Naive thymus-derived CD4-positive, alpha-beta T cell (primary cell): ENCODE data around the gene LSR. TPM values are rescaled to one million over a fixed set of nuclear protein-coding genes. Genes with fewer than 3 reads are reported as not detected.
A peak's percentile ranks its signal among the peaks of the same experiment; 100 is the strongest.
"Not testable (repeated sequence)": the region's sequence is repeated elsewhere in the genome, so short reads cannot be mapped to it uniquely, and the experiment has no call there.

ENCODE experiments used
- ATAC-seq: fragments of 150-1000 bp; cut with Tn5 transposase; 2 replicates; pipeline ENCODE4 v1.10.0; 2021; ENCODE audit warnings: mild to moderate bottlenecking, moderate library complexity
- CTCF ChIA-PET: fragments of 350-600 bp; sonication (Branson Sonifier 250); formaldehyde crosslinking; loops from one replicate; lab custom pipeline; 2021; ENCODE audit warnings: antibody characterized with exemption; lab: Charles Lee
- POLR2A ChIA-PET: fragments of 350-600 bp; sonication (Branson Sonifier 250); formaldehyde crosslinking; loops from one replicate; lab custom pipeline; 2021; ENCODE audit warnings: antibody characterized with exemption, inconsistent platforms; lab: Charles Lee
- DNase-seq, 9 donors: peaks; one replicate each; pipeline versions ENCODE4 v3.0.0 to v3.0.0-alpha.2; 2020 to 2022; ENCODE audit warnings: mixed read lengths in 1 of 9
- H3K27ac ChIP-seq: one replicate; pipeline ENCODE4 v1.7.0; 2013; ENCODE audit warnings: mild to moderate bottlenecking, low read depth, low read length, moderate library complexity
- H3K27me3 ChIP-seq, 2 donors: one replicate each; pipeline ENCODE4 v1.7.0; 2013; ENCODE audit warnings: low read length in 2 of 2, mild to moderate bottlenecking in 2 of 2, moderate library complexity in 2 of 2; ENCODE audit not compliant: control insufficient read depth in 2 of 2, insufficient read depth in 2 of 2
- H3K36me3 ChIP-seq, 3 experiments: 1 replicate in 2 of 3; 2 replicates in 1 of 3; pipeline ENCODE4 v1.7.0; 2013; ENCODE audit warnings: low read length in 3 of 3, mild to moderate bottlenecking in 3 of 3, moderate library complexity in 1 of 3; ENCODE audit not compliant: insufficient read depth in 3 of 3, control insufficient read depth in 2 of 3
- H3K4me1 ChIP-seq, 2 donors: one replicate each; pipeline ENCODE4 v1.7.0; 2013; ENCODE audit warnings: low read length in 2 of 2, mild to moderate bottlenecking in 2 of 2, moderate library complexity in 1 of 2; ENCODE audit not compliant: control insufficient read depth in 2 of 2, insufficient read depth in 2 of 2
- H3K4me3 ChIP-seq: 2 replicates; pipeline ENCODE4 v1.7.0; 2013; ENCODE audit warnings: mild to moderate bottlenecking, low read length
- H3K9me3 ChIP-seq, 3 experiments: 1 replicate in 2 of 3; 2 replicates in 1 of 3; pipeline ENCODE4 v1.7.0; 2013; ENCODE audit warnings: low read length in 3 of 3; ENCODE audit not compliant: control insufficient read depth in 2 of 3
- H3K27ac Mint-ChIP-seq, 9 donors: one replicate each; pipeline ENCODE4 v1.8.0; 2020 to 2022; ENCODE audit warnings: mixed read lengths in 9 of 9, mild to moderate bottlenecking in 8 of 9, moderate library complexity in 5 of 9, inconsistent platforms in 2 of 9
- H3K27me3 Mint-ChIP-seq, 5 donors: one replicate each; pipeline ENCODE4 v1.8.0; 2021 to 2022; ENCODE audit warnings: mixed read lengths in 5 of 5, mild to moderate bottlenecking in 1 of 5
- H3K36me3 Mint-ChIP-seq, 5 donors: one replicate each; pipeline ENCODE4 v1.8.0; 2020 to 2022; ENCODE audit warnings: mixed read lengths in 5 of 5, mild to moderate bottlenecking in 3 of 5, inconsistent platforms in 1 of 5
- H3K4me1 Mint-ChIP-seq, 7 donors: one replicate each; pipeline ENCODE4 v1.8.0; 2020 to 2022; ENCODE audit warnings: mixed read lengths in 7 of 7, mild to moderate bottlenecking in 3 of 7, inconsistent platforms in 1 of 7
- H3K4me3 Mint-ChIP-seq, 10 donors: one replicate each; pipeline ENCODE4 v1.8.0; 2020 to 2022; ENCODE audit warnings: mild to moderate bottlenecking in 10 of 10, mixed read lengths in 10 of 10, moderate library complexity in 6 of 10, inconsistent platforms in 2 of 10
- H3K9me3 Mint-ChIP-seq, 11 donors: one replicate each; pipeline ENCODE4 v1.8.0; 2020 to 2022; ENCODE audit warnings: mixed read lengths in 11 of 11, mild to moderate bottlenecking in 4 of 11, inconsistent platforms in 1 of 11, moderate library complexity in 1 of 11
- intact Hi-C, 2 donors: fragments of 100-400 bp; cut with micrococcal nuclease; formaldehyde crosslinking; loops; one replicate each; pipeline ENCODE4 v1.15.1; 2023
- polyA plus RNA-seq, 2 donors: library from polyadenylated mRNA; unstranded; fragments of 300-500 nt; fragmentation: Illumina TruSeq; gene quantifications; one replicate each; pipeline ENCODE4 v1.2.3, GENCODE V29; 2021
- total RNA-seq, 6 experiments: library from RNA in 5 of 6; stranded (reverse) in 5 of 6; gene quantifications; 1 replicate in 5 of 6; 2 replicates in 1 of 6; pipeline ENCODE4 v1.2.3 and lab custom pipeline; 2021 to 2026

Gene LSR
- total and polyA plus RNA-seq, 7 experiments from 2014 or later, result 4.6 to 59.3 (median 25.1) TPM

DNA sequence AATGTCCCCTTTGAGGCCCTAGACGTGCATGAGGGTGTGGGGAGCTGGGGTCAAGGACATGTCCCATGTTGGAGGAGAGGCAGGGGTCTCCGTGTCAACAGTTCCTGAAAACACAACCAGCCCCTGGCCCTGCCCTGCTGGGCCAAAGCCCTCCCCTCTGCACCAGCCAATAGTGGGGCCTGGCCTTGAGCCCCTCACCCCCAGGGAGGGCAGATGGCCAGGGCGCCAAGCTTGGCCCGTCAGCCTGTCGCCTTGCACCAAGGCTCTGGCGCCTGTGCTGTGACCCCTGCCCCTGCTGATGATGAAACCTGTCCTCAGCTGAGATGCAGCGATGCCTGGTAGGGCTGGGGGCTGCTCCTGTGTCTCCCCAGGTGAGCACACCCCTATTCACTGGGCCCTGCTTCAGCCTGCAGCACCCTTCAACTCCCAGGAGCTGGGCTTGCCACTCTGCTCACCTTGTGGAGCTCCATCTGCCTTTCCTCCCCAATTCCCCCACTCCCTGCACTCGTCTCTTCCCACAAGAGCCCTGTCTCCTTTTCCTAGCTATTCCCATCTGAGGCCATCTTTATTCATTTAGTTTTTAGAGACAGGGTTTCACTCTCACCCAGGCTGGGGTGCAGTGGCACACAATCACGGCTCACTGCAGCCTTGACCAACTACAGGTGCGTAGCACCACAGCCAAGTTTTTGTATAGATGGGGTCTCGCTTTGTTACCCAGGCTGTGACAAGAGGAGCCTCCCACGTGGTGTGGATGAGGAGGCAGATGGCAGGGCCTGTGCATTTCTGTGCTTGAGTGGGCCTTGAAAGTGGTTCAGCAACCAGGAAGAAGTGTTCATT lies 31.4 kb downstream of the LSR start:
- Mint-ChIP-seq H3K27me3 (peaks cover 5 to 19% (median 16%) of the 10 kb centered on the region in 5 donors), H3K27ac (peak overlapping the region in 2 of 9 donors; percentile 65 to 72), H3K4me1 (peaks cover 0 to 14% (median 4%) of the 10 kb centered on the region in 7 donors), H3K9me3 (no peaks in the 10 kb centered on the region), H3K36me3 (peaks cover 0 to 4% (median 2%) of the 10 kb centered on the region in 5 donors), H3K4me3 (no peak overlapping the region)
- Histone ChIP-seq H3K4me3 (no peak overlapping the region), H3K4me1 (no peaks in the 10 kb centered on the region), H3K36me3 (peaks cover 0 to 41% (median 2%) of the 10 kb centered on the region in 3 experiments), H3K9me3 (no peaks in the 10 kb centered on the region), H3K27me3 (no peaks in the 10 kb centered on the region), H3K27ac (no peak overlapping the region)
- intact Hi-C loops, result no loop called here
- CTCF ChIA-PET, result interaction anchor here (0.7 kb wide), 1 partner anchor 307 kb away, joined by 3 read pairs; no protein-coding TSS in a partner anchor
- DNase-seq (no peak), ATAC-seq (no peak)
- POLR2A ChIA-PET, result interaction anchor here (0.8 to 2.2 kb wide), 3 partner anchors 11 to 62 kb away, joined by 3 to 6 read pairs (median 3); no protein-coding TSS in a partner anchor

DNA sequence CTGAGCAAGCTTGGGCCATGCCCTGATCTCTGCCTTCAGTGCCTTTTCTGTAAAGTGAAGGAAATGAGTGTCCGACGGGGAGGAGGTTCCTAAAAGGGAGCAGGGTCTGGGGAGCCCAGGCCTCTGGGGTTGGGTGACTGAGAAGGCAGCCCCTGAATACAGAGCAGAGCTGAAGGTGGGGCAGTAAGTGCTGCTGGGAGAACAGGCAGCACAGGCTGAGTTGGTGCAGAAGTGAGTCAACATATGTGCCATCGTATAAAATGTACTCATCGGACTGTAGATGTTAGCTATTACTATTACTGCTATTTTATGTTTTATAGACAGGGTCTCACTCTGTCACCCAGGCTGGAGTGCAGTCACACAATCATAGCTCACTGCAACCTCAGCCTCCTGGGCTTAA lies 32.5 kb downstream of the LSR start:
- H3K27ac ChIP-seq, result no peak overlapping the region
- no peak overlapping the region for H3K4me3 ChIP-seq
- H3K27me3 ChIP-seq, result no peaks in the 10 kb centered on the region
- peak overlapping the region in 3 of 9 donors; percentile 44 to 72 (median 65) for H3K27ac Mint-ChIP-seq
- ChIA-PET CTCF (no interaction called here), POLR2A (interaction anchor here (0.5 to 2.2 kb wide), 5 partner anchors 12 to 138 kb away, joined by 3 to 6 read pairs (median 3); no protein-coding TSS in a partner anchor)
- no peaks in the 10 kb centered on the region for H3K9me3 Mint-ChIP-seq
- ATAC-seq, result no peak
- H3K36me3 ChIP-seq, result peaks cover 0 to 31% (median 2%) of the 10 kb centered on the region in 3 experiments
- H3K36me3 Mint-ChIP-seq, result peaks cover 0 to 4% (median 0%) of the 10 kb centered on the region in 5 donors
- H3K4me3 Mint-ChIP-seq, result no peak overlapping the region
- H3K4me1 Mint-ChIP-seq, result peaks cover 0 to 12% (median 0%) of the 10 kb centered on the region in 7 donors
- intact Hi-C loops, result no loop called here
- H3K27me3 Mint-ChIP-seq, result peaks cover 5 to 21% (median 18%) of the 10 kb centered on the region in 5 donors
- H3K9me3 ChIP-seq, result no peaks in the 10 kb centered on the region
- no peak for DNase-seq
- H3K4me1 ChIP-seq, result no peaks in the 10 kb centered on the region

DNA sequence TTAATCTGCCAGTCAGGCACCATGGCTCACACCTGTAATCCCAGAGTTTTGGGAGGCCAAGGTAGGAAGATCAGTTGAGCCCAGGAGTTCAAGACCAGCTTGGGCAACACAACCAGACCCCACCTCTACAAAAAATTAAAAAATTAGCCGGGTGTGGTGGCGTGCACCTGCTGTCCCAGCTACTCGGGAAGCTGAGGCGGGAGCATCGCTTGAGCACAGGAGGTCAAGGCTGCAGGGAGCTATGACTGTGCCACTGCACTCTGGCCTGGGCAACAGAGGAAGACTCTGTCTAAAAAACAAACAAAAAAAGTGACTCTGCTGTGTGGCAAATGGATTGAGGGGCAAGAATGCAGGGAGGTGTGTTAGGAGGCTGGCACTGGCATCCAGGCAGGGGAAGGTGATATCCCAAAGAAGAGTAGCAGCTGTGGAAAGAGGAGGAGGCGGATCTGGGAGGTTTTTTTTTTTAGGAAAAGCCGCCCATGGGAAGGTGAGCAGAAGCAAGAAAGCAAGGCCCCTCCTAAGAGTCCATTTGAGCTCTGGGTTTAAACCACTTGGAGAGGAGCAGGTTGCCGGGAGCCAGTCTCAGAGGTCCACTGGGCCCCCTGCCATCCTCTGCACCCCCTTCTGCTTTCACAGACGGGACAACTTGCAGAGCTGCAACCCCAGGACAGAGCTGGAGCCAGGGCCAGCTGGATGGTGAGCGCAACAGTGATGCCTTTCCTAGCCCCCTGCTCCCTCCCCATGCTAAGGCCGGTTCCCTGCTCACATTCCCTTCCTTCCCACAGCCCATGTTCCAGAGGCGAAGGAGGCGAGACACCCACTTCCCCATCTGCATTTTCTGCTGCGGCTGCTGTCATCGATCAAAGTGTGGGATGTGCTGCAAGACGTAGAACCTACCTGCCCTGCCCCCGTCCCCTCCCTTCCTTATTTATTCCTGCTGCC lies 35.6 kb downstream of the LSR start:
- CTCF ChIA-PET, result interaction anchor here (0.6 kb wide), 1 partner anchor 737 kb away, joined by 3 read pairs; no protein-coding TSS in a partner anchor
- POLR2A ChIA-PET, result interaction anchor here (0.7 kb wide), 1 partner anchor 1197 kb away, joined by 5 read pairs; no protein-coding TSS in a partner anchor
- peaks cover 0 to under 1% (median 0%) of the 10 kb centered on the region in 3 experiments for H3K36me3 ChIP-seq
- intact Hi-C loops, result no loop called here
- Mint-ChIP-seq H3K4me3 (no peak overlapping the region), H3K36me3 (no peaks in the 10 kb centered on the region), H3K27ac (no peak overlapping the region), H3K4me1 (peaks cover 0 to 10% (median 0%) of the 10 kb centered on the region in 7 donors), H3K9me3 (no peaks in the 10 kb centered on the region), H3K27me3 (peaks cover 5 to 24% (median 18%) of the 10 kb centered on the region in 5 donors)
- H3K9me3 ChIP-seq, result no peaks in the 10 kb centered on the region
- H3K27me3 ChIP-seq, result no peaks in the 10 kb centered on the region
- ATAC-seq (no peak), DNase-seq (no peak)
- no peaks in the 10 kb centered on the region for H3K4me1 ChIP-seq
- no peak overlapping the region for H3K27ac ChIP-seq
- no peak overlapping the region for H3K4me3 ChIP-seq

DNA sequence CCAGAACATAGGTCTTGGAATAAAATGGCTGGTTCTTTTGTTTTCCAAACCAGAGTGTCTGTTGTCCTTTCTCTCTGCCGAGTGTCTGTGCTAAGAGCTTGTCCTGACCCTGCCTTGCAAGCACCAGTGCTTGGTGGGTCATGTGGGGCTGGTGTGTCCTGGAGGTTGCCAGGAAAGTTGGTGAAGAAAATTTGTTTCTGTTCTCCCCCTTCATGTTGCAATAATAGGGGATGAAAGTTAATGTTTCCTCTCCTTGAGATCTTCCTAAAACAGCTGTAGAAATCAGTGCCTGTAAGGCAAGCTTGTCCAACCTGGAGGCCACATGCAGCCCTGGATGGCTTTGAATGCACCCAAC lies 36.3 kb downstream of the LSR start:
- no peak overlapping the region for H3K4me3 ChIP-seq
- no peaks in the 10 kb centered on the region for H3K4me1 ChIP-seq
- no peaks in the 10 kb centered on the region for H3K36me3 ChIP-seq
- Mint-ChIP-seq H3K27me3 (peaks cover 5 to 24% (median 18%) of the 10 kb centered on the region in 5 donors), H3K4me1 (peaks cover 0 to 10% (median 0%) of the 10 kb centered on the region in 7 donors), H3K36me3 (no peaks in the 10 kb centered on the region), H3K4me3 (no peak overlapping the region), H3K9me3 (no peaks in the 10 kb centered on the region), H3K27ac (peak overlapping the region in 1 of 9 donors; percentile 28)
- ChIA-PET CTCF (no interaction called here), POLR2A (interaction anchor here (0.7 kb wide), 1 partner anchor 1198 kb away, joined by 5 read pairs; no protein-coding TSS in a partner anchor)
- no peaks in the 10 kb centered on the region for H3K9me3 ChIP-seq
- no peaks in the 10 kb centered on the region for H3K27me3 ChIP-seq
- DNase-seq (no peak), ATAC-seq (no peak)
- no peak overlapping the region for H3K27ac ChIP-seq
- intact Hi-C loops, result no loop called here

DNA sequence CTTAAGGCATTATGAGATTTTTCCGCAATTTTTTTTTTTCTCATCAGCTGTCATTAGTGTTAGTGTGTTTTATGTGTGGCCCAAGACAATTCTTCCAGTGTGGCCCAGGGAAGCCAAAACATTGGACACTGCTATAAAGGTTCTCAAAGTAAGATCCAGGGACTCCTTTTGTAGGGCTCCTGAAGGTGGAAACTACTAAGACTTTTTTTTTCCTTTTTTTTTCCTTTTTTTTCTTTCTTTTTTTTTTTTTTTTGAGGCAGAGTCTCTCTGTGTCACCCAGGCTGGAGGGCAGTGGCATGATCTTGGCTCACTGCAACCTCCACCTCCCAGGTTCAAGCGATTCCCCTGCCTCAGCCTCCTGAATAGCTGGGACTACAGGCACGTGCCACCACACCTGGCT lies 36.7 kb downstream of the LSR start:
- H3K4me1 ChIP-seq, H3K27me3 ChIP-seq, H3K27ac Mint-ChIP-seq, DNase-seq, ATAC-seq, H3K9me3 ChIP-seq, H3K4me1 Mint-ChIP-seq, H3K4me3 ChIP-seq, H3K36me3 ChIP-seq, CTCF ChIA-PET, H3K9me3 Mint-ChIP-seq, H3K27ac ChIP-seq, intact Hi-C loops, H3K36me3 Mint-ChIP-seq, H3K4me3 Mint-ChIP-seq: not testable (repeated sequence)
- H3K27me3 Mint-ChIP-seq, result peaks cover 5 to 24% (median 18%) of the 10 kb centered on the region in 5 donors
- POLR2A ChIA-PET, result interaction anchor here (0.7 kb wide), 1 partner anchor 1198 kb away, joined by 5 read pairs; no protein-coding TSS in a partner anchor

DNA sequence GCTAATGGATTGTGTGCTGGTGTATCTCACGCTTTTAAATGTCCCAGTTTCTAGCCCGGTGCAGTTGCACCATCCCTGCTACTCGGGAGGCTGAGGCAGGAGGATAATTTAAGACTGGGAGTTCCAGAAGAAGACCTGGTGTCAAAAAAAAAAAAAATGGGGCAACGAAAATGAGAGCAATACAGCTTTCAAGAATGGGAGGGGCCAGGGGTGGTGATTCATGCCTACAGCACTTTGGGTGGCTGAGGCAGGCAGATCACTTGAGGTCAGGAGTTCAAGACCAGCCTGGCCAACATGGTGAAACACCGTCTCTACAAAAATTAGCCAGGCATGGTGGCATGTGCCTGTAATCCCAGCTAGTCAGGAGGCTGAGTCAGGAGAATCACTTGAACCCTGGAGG lies 37.3 kb downstream of the LSR start:
- CTCF ChIA-PET, H3K9me3 ChIP-seq, H3K36me3 ChIP-seq, H3K4me1 ChIP-seq, H3K27me3 ChIP-seq, H3K4me3 Mint-ChIP-seq, H3K9me3 Mint-ChIP-seq, H3K36me3 Mint-ChIP-seq, POLR2A ChIA-PET, H3K27ac ChIP-seq, H3K4me3 ChIP-seq, DNase-seq, H3K4me1 Mint-ChIP-seq, ATAC-seq, H3K27ac Mint-ChIP-seq, intact Hi-C loops: not testable (repeated sequence)
- H3K27me3 Mint-ChIP-seq, result peaks cover 5 to 23% (median 18%) of the 10 kb centered on the region in 5 donors
